ENCODE results near the gene CCDC175.

The CCDC175 gene

DNA sequence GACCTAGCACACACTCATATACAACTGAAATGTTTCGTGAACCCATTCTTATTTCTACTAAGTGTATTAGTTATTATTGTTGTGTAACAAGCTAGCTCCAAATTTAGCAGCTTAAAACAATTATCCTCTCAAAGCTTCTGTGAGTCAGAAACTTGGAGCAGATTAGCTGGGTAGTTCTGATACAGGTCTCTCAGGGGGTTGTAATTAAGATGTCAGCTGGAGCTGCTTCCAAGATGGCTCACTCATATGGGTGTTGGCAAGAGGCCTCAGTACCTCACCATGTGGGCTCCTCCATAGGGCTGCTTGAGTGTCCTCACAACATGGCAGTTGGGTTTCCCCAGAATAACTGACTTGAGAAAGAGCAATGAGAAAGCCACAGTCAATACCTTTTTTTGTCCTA is 121.2 kb downstream of the CCDC175 start:
- DNase-seq (ENCODE audit: low read depth, low spot score), result no peak
- Histone ChIP-seq H3K9ac (ENCODE audit: insufficient read length) (no peak overlapping the region), H3K27ac (no peak overlapping the region), H3K4me3 (no peak overlapping the region), H3K36me3 (ENCODE audit: insufficient read depth, low read length) (peaks cover 29% of the 10 kb centered on the region), H3K9me3 (ENCODE audit: low read depth, low read length) (no peaks in the 10 kb centered on the region)
- TF ChIP-seq EZH2 (IDR thresholded peaks at IDR 0.05), result no peak
- no peak for TF ChIP-seq FOXP2 (optimal IDR thresholded peaks at IDR 0.05; ENCODE audit: control extremely low read depth, extremely low read length, insufficient read depth)
- no peak for TF ChIP-seq POLR2AphosphoS5 (IDR thresholded peaks at IDR 0.05; ENCODE audit: borderline replicate concordance, low read depth, low read length)
